Glomerular visceral epithelial cell (primary cell): Measurements from ENCODE around the gene DSE.

ENCODE experiments used
- DNase-seq: peaks from one replicate; pipeline ENCODE4 v3.0.0-alpha.2; 2016; ENCODE audit errors: extremely low spot score

Gene DSE

GRCh38 chr6:116411284-116411623 lies 40.5 kb downstream of the DSE start:
- peak; percentile 38 for DNase-seq

GRCh38 chr6:116412270-116412669 lies 41.5 kb downstream of the DSE start:
- DNase-seq = no peak

DNA sequence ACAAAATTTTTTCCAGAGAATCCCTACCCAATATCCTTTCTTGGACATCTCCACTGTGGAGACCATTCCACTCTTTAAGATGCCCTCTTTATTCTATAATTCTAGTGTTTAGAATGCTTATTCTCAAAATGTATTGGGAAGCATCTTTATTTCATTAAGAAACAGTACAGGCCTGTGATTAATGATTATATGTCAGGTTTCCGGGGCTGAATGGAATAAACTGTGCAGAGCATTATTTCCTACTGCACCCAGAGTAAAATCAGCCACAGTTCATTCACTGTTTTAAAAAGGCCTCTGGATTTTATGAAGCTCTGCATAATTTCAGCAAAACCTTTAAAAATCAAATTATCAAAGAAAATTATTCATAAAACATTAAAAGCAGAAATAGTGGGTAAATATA lies 42.6 kb downstream of the DSE start:
- DNase-seq = no peak

DNA sequence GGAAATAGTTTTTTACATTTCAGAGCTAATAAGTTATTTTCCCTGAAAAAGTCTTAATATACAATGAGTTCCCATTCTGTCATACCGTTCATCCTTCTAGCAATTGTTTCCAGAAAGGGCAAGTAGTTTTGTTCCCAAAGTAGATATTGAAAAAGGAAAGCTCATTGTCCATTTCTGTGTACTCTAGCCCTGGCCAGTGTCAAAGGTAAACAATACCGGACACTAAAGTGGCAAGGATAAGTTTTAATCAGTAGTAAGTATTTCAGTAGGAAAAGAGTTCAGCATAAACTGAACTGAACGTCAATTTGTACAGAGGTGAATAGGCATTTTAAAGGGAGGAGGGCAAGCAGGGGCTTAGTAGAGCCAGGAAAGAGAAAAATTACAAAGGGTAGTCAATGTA lies 46.9 kb downstream of the DSE start:
- DNase-seq = no peak

DNA sequence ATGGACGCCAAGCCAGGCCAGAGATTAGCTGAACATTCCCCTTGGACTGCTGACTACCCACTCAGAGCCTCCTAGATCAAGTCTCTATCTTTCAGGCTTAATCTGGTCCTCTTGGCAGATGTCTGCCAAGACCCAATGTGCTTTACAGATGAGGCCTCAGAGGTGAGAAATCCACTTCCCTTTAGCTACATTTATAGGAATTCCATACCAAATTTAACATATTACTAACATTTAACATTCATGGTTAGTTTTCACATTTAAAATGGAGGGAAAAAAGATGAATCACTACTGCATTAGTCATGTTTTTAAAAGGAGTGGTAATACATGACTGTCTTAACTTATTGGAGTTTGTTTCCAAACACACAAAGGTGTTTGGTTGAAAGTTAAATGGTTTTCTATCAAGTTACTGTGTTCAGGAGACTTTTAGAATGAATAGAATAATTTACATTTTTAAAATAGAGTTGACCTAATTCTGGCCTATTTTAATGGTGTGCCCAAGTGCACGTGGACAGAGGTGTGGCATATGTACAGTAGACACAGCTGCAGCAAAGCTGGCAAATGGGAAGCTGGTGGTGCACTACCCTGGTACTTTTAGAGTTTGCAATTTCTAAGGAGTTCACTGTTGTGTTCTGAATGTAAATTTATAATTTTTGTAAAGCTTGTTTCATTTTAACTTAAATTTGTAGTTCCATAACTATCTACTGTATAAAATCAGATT lies 48.5 kb downstream of the DSE start:
- DNase-seq = no peak

DNA sequence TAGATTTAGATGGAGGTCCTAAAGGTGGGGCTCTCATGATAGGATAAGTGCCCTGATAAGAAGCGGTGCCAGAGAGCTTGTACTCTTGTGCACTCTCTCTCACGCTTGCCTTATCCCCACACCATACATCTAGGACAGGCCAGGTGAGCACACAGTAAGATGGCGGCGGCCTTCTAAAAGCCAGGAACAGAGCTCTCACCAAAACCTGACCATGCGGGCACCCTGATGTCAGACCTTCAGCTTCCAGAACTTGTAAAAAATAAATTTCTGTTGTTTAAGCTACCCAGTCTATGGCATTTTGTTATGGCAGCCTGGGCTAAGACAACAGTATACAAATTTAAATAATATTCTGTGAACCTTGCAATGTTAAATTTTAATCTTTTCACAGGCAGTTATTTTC lies 49.6 kb downstream of the DSE start:
- no peak for DNase-seq

GRCh38 chr6:116422238-116422637 lies 51.5 kb downstream of the DSE start:
- DNase-seq = no peak

GRCh38 chr6:116424001-116424400 lies 53.3 kb downstream of the DSE start:
- DNase-seq = no peak

DNA sequence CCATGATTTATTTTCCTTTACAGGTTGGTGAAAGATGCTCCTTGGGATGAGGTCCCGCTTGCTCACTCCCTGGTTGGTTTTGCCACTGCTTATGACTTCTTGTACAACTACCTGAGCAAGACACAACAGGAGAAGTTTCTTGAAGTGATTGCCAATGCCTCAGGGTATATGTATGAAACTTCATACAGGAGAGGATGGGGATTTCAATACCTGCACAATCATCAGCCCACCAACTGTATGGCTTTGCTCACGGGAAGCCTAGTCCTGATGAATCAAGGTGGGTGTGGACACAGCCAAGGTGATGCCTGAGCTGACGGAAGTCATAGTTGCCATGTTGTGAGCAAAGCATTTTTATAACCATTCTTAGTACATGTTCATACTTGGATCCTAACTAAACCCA lies 55.8 kb downstream of the DSE start:
- no peak for DNase-seq

DNA sequence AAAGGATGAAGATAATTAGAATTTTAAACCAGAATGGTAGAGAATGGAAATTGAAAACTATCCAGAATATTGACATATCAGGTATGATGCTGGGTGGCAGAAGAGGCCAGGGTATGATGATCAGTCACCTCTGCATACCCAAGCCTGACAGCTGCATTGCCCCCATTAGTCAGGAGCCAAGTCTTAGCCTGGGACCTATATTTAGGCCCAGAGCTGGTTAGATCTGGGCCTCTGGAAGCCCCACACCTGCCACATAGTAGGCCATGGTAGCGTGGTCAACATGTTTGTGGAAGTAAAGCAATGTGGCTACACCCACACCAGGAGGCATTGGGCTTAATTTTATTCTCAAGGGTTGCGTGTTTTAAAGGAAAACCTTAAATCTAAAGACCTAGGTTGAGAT lies 58.4 kb downstream of the DSE start:
- DNase-seq = no peak

- DNase-seq = no peak
Measured at GRCh38 chr6:116430860-116431259, 60.1 kb downstream of the DSE start.

GRCh38 chr6:116431964-116432595 lies 61.3 kb downstream of the DSE start:
- DNase-seq = no peak

- no peak for DNase-seq
Measured at GRCh38 chr6:116433206-116433712, 62.5 kb downstream of the DSE start.

GRCh38 chr6:116434056-116434725 lies 63.4 kb downstream of the DSE start:
- DNase-seq = no peak

DNA sequence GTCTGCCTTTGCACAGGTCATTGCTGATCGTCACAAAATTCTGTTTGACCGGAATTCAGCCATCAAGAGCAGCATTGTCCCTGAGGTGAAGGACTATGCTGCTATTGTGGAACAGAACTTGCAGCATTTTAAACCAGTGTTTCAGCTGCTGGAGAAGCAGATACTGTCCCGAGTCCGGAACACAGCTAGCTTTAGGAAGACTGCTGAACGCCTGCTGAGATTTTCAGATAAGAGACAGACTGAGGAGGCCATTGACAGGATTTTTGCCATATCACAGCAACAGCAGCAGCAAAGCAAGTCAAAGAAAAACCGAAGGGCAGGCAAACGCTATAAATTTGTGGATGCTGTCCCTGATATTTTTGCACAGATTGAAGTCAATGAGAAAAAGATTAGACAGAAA lies 65.8 kb downstream of the DSE start:
- DNase-seq = no peak

DNA sequence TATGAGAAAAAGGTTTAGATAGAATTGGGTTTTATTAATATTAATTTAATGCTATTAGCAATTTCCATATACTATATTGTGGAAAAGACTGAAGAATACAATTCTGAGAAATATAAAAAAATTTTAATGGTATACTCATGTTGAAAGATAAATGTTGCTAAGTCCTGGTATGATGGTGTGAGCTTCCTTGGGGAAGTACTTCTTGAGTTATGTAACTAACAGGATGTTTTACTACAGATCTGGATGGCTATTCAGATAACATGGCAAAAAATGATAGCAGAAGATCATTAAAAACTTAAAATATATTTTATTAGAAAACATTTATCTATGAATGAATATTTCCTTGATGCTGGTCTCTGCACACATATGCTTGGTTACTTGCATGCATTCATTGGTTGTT lies 66.9 kb downstream of the DSE start:
- DNase-seq = no peak

- no peak for DNase-seq
Measured at GRCh38 chr6:116438590-116439448, 68.1 kb downstream of the DSE start.

- DNase-seq = no peak
Measured at GRCh38 chr6:116439522-116440051, 68.8 kb downstream of the DSE start.

DNA sequence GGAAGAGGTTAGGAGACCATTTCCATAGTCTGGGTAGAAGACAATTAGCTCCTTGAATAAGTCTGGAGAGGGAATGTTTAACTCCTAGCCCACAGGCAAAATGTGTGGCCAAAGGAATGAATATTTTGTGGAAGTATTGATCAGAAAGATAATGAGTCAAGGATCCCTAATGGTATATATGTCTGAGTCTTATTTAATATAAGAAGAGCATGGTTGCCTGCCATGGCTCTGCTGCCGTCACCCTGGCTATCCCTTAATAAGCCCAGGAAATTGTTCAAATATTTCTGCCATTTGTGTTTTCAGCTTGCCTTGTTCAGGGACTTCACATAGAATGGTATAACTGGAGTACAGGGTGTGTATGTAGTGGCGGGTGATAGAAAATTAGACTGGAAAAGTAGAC lies 72.4 kb downstream of the DSE start:
- no peak for DNase-seq

GRCh38 chr6:116444092-116444491 lies 73.3 kb downstream of the DSE start:
- DNase-seq = peak; percentile 35

DNA sequence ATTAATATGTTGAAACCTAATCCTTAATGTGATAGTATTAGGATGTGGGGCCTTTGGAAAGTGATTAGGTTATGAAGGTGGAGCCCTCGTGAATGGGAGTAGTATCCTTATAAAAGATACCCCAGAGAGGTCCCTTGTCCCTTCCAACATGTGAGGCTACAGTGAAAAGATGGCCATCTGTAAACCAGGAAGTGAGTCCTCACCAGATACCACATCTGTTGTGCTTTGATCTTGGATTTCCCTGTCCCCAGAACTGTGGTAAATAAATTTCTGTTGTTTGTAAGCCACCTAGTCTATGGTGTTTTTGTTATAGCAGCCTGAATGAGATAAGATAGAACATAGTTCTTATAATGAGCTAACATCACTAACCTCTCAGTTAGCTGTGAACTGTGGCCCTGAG lies 73.8 kb downstream of the DSE start:
- no peak for DNase-seq

DNA sequence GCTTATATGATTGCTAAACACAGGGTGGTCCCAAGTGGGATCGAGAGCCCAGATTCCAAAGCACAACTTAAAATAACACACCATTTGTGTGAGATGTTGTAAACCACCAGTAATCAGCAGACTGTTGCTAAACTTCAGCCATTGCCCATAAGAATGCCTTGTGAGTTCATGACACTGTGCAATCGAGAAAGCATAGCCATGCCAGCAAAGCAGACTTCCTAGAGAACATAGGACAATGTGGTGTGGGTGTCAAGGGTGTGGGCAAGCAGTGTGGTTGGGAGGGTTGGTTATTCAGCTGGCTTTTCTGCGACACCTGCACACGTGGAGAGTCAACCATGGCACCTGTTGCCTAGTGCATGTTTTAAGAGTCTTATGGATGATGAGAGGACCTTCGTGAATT lies 74.4 kb downstream of the DSE start:
- no peak for DNase-seq
